Loucy (cell line): ENCODE data around the gene CDC42BPA.
"Not testable (repeated sequence)": the region's sequence is repeated elsewhere in the genome, so short reads cannot be mapped to it uniquely, and the experiment has no call there.

Source experiments
- CTCF ChIP-seq: fragments of 200-600 bp; sonication (generic); conservative IDR thresholded peaks from 2 replicates; pipeline ENCODE4 v1.5.1; 2014; ENCODE audit warnings: mild to moderate bottlenecking, antibody characterized with exemption, low read length
- EZH2phosphoT487 ChIP-seq: fragments of 200-600 bp; IDR thresholded peaks from 2 replicates; pipeline ENCODE4 v1.6.1; 2018; ENCODE audit warnings: antibody characterized with exemption, mild to moderate bottlenecking, moderate library complexity, borderline replicate concordance

GRCh38 chr1:227105291-227105690 is 213.0 kb downstream of the CDC42BPA start:
- not testable (repeated sequence) for TF ChIP-seq CTCF, EZH2phosphoT487
